Stomach (tissue), 4 donors: ENCODE data around the gene ENOPH1.

ENCODE experiments used
- CTCF ChIP-seq, 7 experiments: fragments of 450-650 bp in 4 of 7; fragments of 200-600 bp in 3 of 7; sonication (generic) in 3 of 7; IDR thresholded peaks; one replicate each; pipeline ENCODE4 v1.5.1; 2016 to 2019; ENCODE audit warnings: antibody characterized with exemption in 7 of 7, control low read depth in 2 of 7, mild to moderate bottlenecking in 1 of 7
- POLR2A ChIP-seq, 4 donors: fragments of 450-650 bp; IDR thresholded peaks; one replicate each; pipeline ENCODE4 v1.6.1; 2016; ENCODE audit warnings: antibody characterized with exemption in 4 of 4, control low read depth in 2 of 4, mild to moderate bottlenecking in 1 of 4, moderate library complexity in 1 of 4
- POLR2AphosphoS5 ChIP-seq, 3 donors: sonication (generic); formaldehyde crosslinking; IDR thresholded peaks; one replicate each; pipeline ENCODE4 v1.6.1; 2016; ENCODE audit warnings: antibody characterized with exemption in 3 of 3

GRCh38 chr4:82481506-82481840, 51.1 kb downstream of the ENOPH1 start:
- TF ChIP-seq CTCF (IDR thresholded peaks at IDR 0.05) (no peak), POLR2A (IDR thresholded peaks at IDR 0.05) (no peak), POLR2AphosphoS5 (IDR thresholded peaks at IDR 0.05) (no peak)
